ENCODE data around the gene NDUFA8. TPM values are rescaled to one million over a fixed set of nuclear protein-coding genes. Genes with fewer than 3 reads are reported as not detected.
"Not testable (repeated sequence)": the region's sequence is repeated elsewhere in the genome, so short reads cannot be mapped to it uniquely, and the experiment has no call there.

NDUFA8 gene
- total RNA-seq, 1 donor from 2014 or later: 35.4 TPM

GRCh38 chr9:122121931-122122330 lies 37.6 kb downstream of the NDUFA8 start:
- no peak for DNase-seq (ENCODE audit: low read depth)

- DNase-seq (ENCODE audit: low read depth): no peak
These were observed 38.2 kb downstream of the NDUFA8 start for GRCh38 chr9:122121391-122121790.

- DNase-seq (ENCODE audit: low read depth): no peak
These were observed 39.1 kb downstream of the NDUFA8 start for GRCh38 chr9:122120316-122121071.

GRCh38 chr9:122119721-122120120 lies 39.9 kb downstream of the NDUFA8 start:
- no peak for DNase-seq (ENCODE audit: low read depth)

GRCh38 chr9:122119166-122119521 lies 40.4 kb downstream of the NDUFA8 start:
- peak; percentile 84 for DNase-seq (ENCODE audit: low read depth)

GRCh38 chr9:122118343-122119165 lies 41.0 kb downstream of the NDUFA8 start:
- no peak for DNase-seq (ENCODE audit: low read depth)

GRCh38 chr9:122117241-122117640 lies 42.3 kb downstream of the NDUFA8 start:
- DNase-seq (ENCODE audit: low read depth): not testable (repeated sequence)

GRCh38 chr9:122116448-122117173 lies 43.0 kb downstream of the NDUFA8 start:
- DNase-seq (ENCODE audit: low read depth): no peak

GRCh38 chr9:122116040-122116439 lies 43.5 kb downstream of the NDUFA8 start:
- DNase-seq (ENCODE audit: low read depth): peak; percentile 83

- DNase-seq (ENCODE audit: low read depth): no peak
These were observed 44.2 kb downstream of the NDUFA8 start for GRCh38 chr9:122115176-122116035.

- no peak for DNase-seq (ENCODE audit: low read depth)
These were observed 46.0 kb downstream of the NDUFA8 start for GRCh38 chr9:122113574-122113973.

- no peak for DNase-seq (ENCODE audit: low read depth)
These were observed 47.3 kb downstream of the NDUFA8 start for GRCh38 chr9:122112238-122112637.

GRCh38 chr9:122111413-122112085 lies 48.0 kb downstream of the NDUFA8 start:
- DNase-seq (ENCODE audit: low read depth): no peak

- DNase-seq (ENCODE audit: low read depth): no peak
These were observed 49.3 kb downstream of the NDUFA8 start for GRCh38 chr9:122110100-122110833.

- no peak for DNase-seq (ENCODE audit: low read depth)
These were observed 50.4 kb downstream of the NDUFA8 start for GRCh38 chr9:122109035-122109813.

- DNase-seq (ENCODE audit: low read depth): no peak
These were observed 52.2 kb downstream of the NDUFA8 start for GRCh38 chr9:122107291-122107805.

GRCh38 chr9:122106576-122106975 lies 53.0 kb downstream of the NDUFA8 start:
- DNase-seq (ENCODE audit: low read depth): no peak

GRCh38 chr9:122103985-122104384 lies 55.6 kb downstream of the NDUFA8 start:
- DNase-seq (ENCODE audit: low read depth): no peak

- no peak for DNase-seq (ENCODE audit: low read depth)
These were observed 57.4 kb downstream of the NDUFA8 start for GRCh38 chr9:122102156-122102555.
